ENCODE results near the gene ZNF692.

The ZNF692 gene

GRCh38 chr1:248873993-248874533, 15.2 kb upstream of the ZNF692 start:
- peak; percentile 79 for DNase-seq (ENCODE audit: low read depth)

- peak; percentile 87 for DNase-seq (ENCODE audit: low read depth)
These were observed 14.6 kb upstream of the ZNF692 start for GRCh38 chr1:248873409-248873992.

DNA sequence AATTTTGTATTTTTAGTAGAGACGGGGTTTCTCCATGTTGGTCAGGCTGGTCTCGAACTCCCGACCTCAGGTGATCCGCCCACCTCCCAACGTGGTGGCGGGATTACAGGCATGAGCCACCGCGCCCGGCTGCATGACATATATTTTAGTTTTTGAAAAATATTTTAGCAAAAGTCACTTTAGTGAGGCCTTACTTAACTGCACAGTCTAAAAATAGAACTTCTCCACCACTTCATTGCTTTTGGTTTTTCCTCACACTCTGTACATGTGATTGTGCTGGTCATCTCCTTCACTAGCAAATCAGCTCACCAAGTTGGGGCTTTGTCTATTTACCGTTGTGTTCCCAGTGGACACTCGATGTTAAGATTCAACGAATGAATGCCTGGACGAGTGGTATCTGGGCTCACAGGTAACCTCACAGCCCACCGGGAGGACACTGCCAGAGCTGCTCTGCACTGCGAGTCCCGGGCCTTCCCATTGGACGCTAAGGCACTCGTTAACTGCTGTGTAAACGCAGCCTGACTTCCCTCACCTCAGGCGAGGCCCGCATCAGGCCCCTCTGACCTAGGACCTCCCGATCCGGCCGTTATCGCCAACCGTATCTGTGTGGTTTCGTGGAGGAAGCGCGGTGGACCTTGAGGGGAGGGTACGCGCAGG, 14.0 kb upstream of the ZNF692 start:
- no peak for DNase-seq (ENCODE audit: low read depth)

- DNase-seq (ENCODE audit: low read depth): no peak
These were observed 13.0 kb upstream of the ZNF692 start for GRCh38 chr1:248871837-248872401.

- DNase-seq (ENCODE audit: low read depth): peak; percentile 68
These were observed 4.4 kb upstream of the ZNF692 start for GRCh38 chr1:248862998-248863881.

DNA sequence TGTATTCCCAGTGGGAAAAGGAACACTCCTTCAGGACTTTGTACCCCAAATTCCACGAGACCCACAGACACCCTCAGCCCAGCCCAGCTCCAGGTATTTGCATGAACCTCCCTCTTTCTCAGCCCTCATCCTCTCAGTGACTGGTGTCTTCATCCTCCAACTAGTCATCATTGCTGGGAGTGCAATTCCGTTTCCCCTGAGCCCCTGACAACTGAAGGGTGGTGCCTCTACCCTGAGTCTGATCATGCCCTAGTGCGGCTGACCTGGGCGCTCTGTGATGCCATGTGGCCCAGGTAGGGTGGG, 3.8 kb upstream of the ZNF692 start:
- DNase-seq (ENCODE audit: low read depth): no peak

DNA sequence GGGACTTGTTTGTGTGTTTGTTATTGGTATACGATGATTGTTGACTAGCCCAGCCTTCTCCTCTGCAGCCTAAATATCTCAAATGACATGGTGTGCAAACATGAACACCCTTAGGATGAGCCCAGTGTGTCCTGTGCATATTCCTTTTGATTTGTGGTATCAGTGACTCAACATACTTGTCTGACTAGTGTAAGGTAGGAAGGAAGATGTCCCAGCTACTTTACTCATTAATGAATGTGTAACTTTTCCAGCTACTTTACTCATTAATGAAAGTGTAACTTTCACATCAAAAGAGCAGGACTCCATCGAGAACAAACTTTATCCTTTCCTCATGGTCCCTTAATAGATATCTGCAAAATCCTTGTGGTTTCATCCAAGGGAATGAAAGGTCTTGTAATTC, 2.7 kb upstream of the ZNF692 start:
- no peak for DNase-seq (ENCODE audit: low read depth)

GRCh38 chr1:248860007-248860406, 1.1 kb upstream of the ZNF692 start:
- no peak for DNase-seq (ENCODE audit: low read depth)

DNA sequence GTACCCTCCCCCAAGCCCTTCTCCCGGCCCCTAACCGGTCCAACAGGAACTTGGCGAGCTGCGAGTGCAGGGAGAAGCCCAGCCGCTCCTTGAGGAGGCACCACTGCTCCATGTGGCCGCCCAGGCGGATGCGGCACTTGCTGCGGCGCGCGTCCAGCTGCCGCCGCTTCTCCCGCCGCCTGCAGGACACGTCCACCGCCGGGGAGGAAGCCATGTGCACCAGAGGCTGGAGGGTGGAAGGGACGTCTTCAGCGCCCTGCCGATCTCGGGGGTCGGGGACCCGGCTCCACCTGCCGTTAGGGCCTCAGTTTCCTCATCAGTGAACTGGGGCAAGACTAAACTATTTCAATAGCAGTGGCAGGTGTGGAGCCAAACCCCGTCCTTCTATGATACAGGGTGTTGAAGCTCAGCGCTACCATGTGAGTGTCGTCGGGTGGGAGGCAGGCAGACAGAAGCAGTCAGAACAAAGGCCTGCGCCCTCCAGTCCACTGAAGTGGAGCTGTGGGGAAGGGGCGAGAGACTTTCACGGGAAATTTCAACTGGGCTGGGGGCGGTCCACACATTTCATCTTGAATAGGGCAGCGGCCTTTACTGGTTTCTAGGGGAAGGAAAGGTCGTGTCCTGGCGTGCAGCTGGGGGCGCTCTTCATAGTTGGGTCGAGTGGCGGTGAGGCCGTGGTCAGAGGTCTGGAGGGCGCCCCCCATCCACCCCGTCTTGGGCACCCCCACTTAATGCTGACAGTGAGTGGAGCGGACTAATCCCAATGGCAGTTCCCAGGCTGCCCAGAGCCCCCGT, 592 bp downstream of the ZNF692 start:
- peak; percentile 36 for DNase-seq (ENCODE audit: low read depth)

DNA sequence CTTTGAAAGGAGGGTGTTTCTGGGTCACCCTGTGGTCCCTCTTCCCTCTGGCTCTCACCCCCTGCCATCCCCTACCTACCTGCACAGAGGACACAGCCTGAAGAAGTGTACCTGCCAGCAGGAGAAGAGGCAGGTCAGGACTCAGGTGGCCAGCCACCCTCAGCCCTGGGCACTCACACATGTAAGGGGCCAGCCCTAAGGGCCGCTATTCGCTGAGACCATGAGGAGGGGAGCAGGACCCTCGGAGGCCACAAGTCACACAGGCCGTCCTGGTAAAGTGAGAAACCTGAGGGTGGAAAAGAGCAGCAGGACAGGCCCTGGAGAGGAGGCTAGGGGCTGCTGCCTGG, 1.2 kb downstream of the ZNF692 start:
- DNase-seq (ENCODE audit: low read depth): no peak

GRCh38 chr1:248857201-248857600, 1.7 kb downstream of the ZNF692 start:
- no peak for DNase-seq (ENCODE audit: low read depth)

GRCh38 chr1:248856176-248856575, 2.7 kb downstream of the ZNF692 start:
- DNase-seq (ENCODE audit: low read depth): no peak

GRCh38 chr1:248855580-248855979, 3.3 kb downstream of the ZNF692 start:
- no peak for DNase-seq (ENCODE audit: low read depth)

GRCh38 chr1:248853663-248854375, 5.1 kb downstream of the ZNF692 start:
- no peak for DNase-seq (ENCODE audit: low read depth)

DNA sequence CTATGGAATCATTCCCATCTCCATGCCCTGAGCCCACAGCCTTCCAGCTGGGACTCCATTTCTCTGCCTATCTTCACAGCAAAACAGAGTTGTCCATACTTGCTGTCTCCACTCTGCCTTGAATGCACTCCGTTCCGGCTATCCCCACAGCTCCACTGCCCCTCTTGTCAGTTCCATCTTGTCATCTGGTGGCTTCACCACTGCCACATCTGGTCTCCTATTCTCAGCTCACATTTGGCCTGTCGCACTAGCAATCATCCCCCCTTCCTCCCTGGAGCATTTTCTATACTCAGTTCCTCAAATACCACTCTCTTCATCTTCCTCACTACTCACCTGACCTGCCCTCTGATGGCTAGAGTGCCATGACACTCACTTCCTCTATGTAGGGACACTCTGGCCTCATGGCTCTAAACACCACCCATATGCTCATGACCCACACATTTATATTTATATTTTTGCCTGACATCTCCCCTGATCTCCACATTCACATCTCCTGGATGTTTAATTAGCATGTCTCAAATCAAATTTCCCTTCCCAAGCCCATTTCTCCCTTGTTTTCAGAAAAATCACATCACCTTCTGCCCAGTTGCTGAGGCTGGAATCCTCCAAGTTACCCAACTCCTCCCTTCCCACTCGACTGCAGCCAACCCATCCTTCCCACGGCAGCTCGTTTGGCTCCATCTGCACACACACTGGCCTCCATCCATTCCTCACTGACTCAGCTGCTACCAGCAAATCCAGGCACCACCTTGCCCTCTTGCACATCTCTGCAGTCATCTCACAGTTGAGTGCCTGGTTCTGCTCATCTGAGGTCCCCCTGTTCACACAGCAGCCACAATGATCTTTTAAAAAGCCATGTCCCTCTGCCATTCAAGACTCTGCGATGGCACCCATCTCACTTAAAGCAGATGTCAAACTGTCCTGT, 6.1 kb downstream of the ZNF692 start:
- no peak for DNase-seq (ENCODE audit: low read depth)

DNA sequence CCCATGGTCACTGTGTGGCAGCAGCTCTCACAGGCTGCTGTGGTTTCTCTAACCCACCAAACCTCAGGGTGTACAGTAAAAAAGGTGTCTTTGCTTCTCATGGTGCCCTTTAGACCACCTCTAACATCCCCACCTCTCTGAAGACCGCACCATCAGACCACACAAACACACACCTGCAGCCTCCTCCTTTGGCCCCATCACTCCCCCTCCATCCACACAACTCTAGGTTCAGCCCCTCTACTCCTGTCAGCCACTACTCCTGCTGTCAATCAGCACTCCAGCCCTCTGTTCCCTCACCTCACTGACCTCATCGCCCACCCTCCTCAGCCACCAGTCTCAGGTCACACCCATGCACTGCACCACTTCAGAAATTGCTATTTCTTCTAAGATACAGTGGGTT, 7.5 kb downstream of the ZNF692 start:
- DNase-seq (ENCODE audit: low read depth): no peak

DNA sequence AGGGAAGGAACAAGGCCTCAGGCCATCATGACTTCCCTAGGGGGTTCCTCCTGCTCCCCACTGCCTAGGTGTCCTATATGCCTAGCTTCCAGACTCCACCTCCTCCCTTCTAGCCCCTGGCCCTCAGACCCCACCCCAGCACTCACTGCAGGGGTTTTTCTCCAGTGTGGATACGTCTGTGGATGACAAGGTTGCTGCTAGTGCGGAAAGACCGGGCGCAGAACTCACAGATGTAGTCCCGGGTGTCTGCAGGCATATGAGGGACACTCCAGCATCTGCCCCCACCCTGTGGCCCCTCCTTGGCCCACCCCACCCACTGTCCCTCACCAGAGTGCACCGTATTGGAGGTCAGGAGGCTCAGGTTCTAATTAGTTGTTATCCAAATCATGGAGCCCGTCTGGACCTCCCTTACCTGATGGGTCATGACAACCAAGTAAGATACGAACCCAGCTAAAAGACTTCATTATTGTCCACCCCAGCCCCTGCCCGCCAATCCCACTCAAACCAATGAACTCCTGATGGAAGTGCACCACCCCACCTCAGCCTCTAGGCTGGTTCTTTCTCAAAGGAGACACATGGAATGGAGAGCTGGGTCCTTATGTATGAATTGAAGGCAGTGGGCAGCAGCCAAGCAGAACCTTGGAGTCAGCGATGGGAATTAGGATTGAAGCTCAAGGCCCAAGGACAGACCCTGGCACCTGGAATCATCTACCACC, 8.2 kb downstream of the ZNF692 start:
- DNase-seq (ENCODE audit: low read depth): no peak

DNA sequence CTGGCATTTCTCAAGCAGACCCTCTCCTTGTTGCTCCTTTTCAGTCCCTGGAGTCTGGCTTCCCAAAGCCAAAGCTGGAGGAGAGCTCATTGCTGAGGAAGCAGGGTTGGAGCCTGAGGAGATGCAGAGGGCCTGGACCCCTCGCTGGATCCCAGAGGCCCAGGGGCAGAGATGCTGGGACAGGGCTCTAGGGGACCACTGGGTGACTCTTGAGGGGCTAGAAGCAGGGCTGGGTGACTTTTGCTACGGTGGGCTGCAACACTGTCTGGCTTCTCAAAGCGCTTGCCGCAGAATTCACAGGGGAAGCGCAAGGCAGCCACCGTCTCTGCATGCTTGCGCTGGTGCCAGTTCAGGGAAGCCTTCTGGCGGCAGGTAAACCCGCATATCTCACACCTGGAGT, 8.8 kb downstream of the ZNF692 start:
- no peak for DNase-seq (ENCODE audit: low read depth)

GRCh38 chr1:248849637-248850036, 9.2 kb downstream of the ZNF692 start:
- no peak for DNase-seq (ENCODE audit: low read depth)

DNA sequence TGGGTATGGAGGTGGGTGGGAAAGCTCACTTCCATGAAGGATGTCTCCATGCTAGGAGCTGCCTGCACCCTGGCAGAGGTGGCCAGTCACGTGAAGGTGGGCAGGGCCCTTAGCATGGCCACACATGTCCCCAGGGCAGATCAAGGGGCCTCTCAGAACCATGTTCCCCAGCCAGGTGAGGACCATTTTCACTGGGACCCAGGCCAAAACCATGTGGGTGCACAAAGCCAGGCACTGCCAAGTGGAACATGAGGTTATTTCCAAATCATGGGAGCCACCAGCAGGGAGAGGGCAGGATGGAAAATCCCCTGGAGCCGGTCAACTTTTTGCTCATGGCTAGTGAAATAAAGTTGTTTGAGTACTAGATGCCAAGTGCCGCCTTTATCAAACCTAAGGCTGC, 9.7 kb downstream of the ZNF692 start:
- DNase-seq (ENCODE audit: low read depth): no peak
